HL-60 (cell line): ENCODE measurements around the gene MYH2.

Experiments
- DNase-seq, 2 experiments: peaks; one replicate each; pipeline ENCODE4 v3.0.0-alpha.2; 2010 to 2020; ENCODE audit warnings: low read depth in 1 of 2, low spot score in 1 of 2
- H3K27ac ChIP-seq: fragments of 250-450 bp; sonication (Bioruptor Pico); replicated peaks from 2 replicates; pipeline ENCODE4 v1.5.1; 2020; ENCODE audit warnings: mild to moderate bottlenecking, moderate library complexity
- H3K27me3 ChIP-seq: fragments of 250-450 bp; sonication (Bioruptor Pico); 2 replicates; pipeline ENCODE4 v1.5.1; 2021; ENCODE audit warnings: mild to moderate bottlenecking, moderate library complexity; ENCODE audit not compliant: insufficient read depth, poor library complexity, severe bottlenecking
- H3K4me3 ChIP-seq: replicated peaks from 2 replicates; pipeline ENCODE4 v1.5.1; 2011; ENCODE audit warnings: mild to moderate bottlenecking, control low read depth, low read length; ENCODE audit not compliant: insufficient read depth
- CTCF ChIP-seq: IDR thresholded peaks from one replicate; pipeline ENCODE4 v1.5.1; 2011; ENCODE audit warnings: low read length, control low read depth, inconsistent platforms; ENCODE audit not compliant: insufficient read depth
- GABPA ChIP-seq: IDR thresholded peaks from 2 replicates; pipeline ENCODE4 v1.6.1; 2012; ENCODE audit warnings: low read depth
- POLR2AphosphoS5 ChIP-seq: IDR thresholded peaks from 2 replicates; pipeline ENCODE4 v1.6.1; 2012; ENCODE audit warnings: low read depth
- REST ChIP-seq: IDR thresholded peaks from 2 replicates; pipeline ENCODE4 v1.6.1; 2012; ENCODE audit warnings: low read depth; ENCODE audit not compliant: insufficient replicate concordance
- SPI1 ChIP-seq: IDR thresholded peaks from 2 replicates; pipeline ENCODE4 v1.6.1; 2012; ENCODE audit warnings: low read depth, mild to moderate bottlenecking, borderline replicate concordance

Gene MYH2

GRCh38 chr17:10512856-10513255 lies 36.6 kb downstream of the MYH2 start:
- TF ChIP-seq REST: no peak
- no peak for TF ChIP-seq CTCF
- TF ChIP-seq GABPA: no peak
- TF ChIP-seq SPI1: no peak
- TF ChIP-seq POLR2AphosphoS5: no peak
- Histone ChIP-seq H3K4me3 (no peak overlapping the region), H3K27me3 (no peaks in the 10 kb centered on the region), H3K27ac (no peak overlapping the region)
- DNase-seq: no peak

- Histone ChIP-seq H3K27ac (no peak overlapping the region), H3K27me3 (no peaks in the 10 kb centered on the region), H3K4me3 (no peak overlapping the region)
- DNase-seq: no peak
- no peak for TF ChIP-seq GABPA
- TF ChIP-seq SPI1: no peak
- TF ChIP-seq REST: no peak
- no peak for TF ChIP-seq POLR2AphosphoS5
- no peak for TF ChIP-seq CTCF
Measured at GRCh38 chr17:10499950-10500349, 49.5 kb downstream of the MYH2 start.

GRCh38 chr17:10492004-10492403 lies 57.5 kb downstream of the MYH2 start:
- Histone ChIP-seq H3K27me3 (no peaks in the 10 kb centered on the region), H3K27ac (no peak overlapping the region), H3K4me3 (no peak overlapping the region)
- TF ChIP-seq POLR2AphosphoS5 (no peak), REST (no peak), CTCF (no peak), SPI1 (no peak), GABPA (no peak)
- no peak for DNase-seq
